Astrocyte (in vitro differentiated cells and primary cell): ENCODE data around the gene KRT79. TPM values are rescaled to one million over a fixed set of nuclear protein-coding genes. Genes with fewer than 3 reads are reported as not detected.
"Not testable (repeated sequence)": the region's sequence is repeated elsewhere in the genome, so short reads cannot be mapped to it uniquely, and the experiment has no call there.

ENCODE experiments used
- DNase-seq: peaks from one replicate; pipeline ENCODE4 v3.0.0-alpha.2; 2010; ENCODE audit warnings: low read depth
- FAIRE-seq: peaks from 2 replicates; lab custom pipeline; 2011; peaks lifted over from hg19 to GRCh38; lab: Jason Lieb, UNC
- H2AFZ ChIP-seq: 2 replicates; pipeline ENCODE4 v1.6.0; 2012; ENCODE audit warnings: low read depth, low read length, inconsistent platforms
- H3K27ac ChIP-seq: 2 replicates; pipeline ENCODE4 v1.5.1; 2011; ENCODE audit warnings: low read depth, low read length, inconsistent platforms
- H3K27me3 ChIP-seq: 2 replicates; pipeline ENCODE4 v1.6.0; 2011; ENCODE audit warnings: low read length, inconsistent platforms; ENCODE audit not compliant: insufficient read depth
- H3K36me3 ChIP-seq: 2 replicates; pipeline ENCODE4 v1.5.1; 2011; ENCODE audit warnings: low read length, inconsistent platforms; ENCODE audit not compliant: insufficient read depth
- H3K4me1 ChIP-seq: 2 replicates; pipeline ENCODE4 v1.5.1; 2011; ENCODE audit warnings: low read length, inconsistent platforms; ENCODE audit not compliant: insufficient read depth
- H3K4me2 ChIP-seq: 2 replicates; pipeline ENCODE4 v1.6.0; 2012; ENCODE audit warnings: low read length, inconsistent platforms
- H3K4me3 ChIP-seq: 2 replicates; pipeline ENCODE4 v1.5.1; 2011; ENCODE audit warnings: low read depth, mild to moderate bottlenecking, low read length, inconsistent platforms; ENCODE audit not compliant: insufficient read depth
- H3K79me2 ChIP-seq: 2 replicates; pipeline ENCODE4 v1.6.0; 2012; ENCODE audit warnings: mild to moderate bottlenecking, low read length, inconsistent platforms; ENCODE audit not compliant: insufficient read depth
- H3K9ac ChIP-seq: 2 replicates; pipeline ENCODE4 v1.6.0; 2012; ENCODE audit warnings: mild to moderate bottlenecking, low read length, inconsistent platforms
- H3K9me3 ChIP-seq: 2 replicates; pipeline ENCODE4 v1.5.1; 2012; ENCODE audit warnings: low read depth, mild to moderate bottlenecking, low read length, inconsistent platforms; ENCODE audit not compliant: insufficient read depth
- H4K20me1 ChIP-seq: 2 replicates; pipeline ENCODE4 v1.6.0; 2012; ENCODE audit warnings: low read length, inconsistent platforms; ENCODE audit not compliant: insufficient read depth
- H3K27ac Mint-ChIP-seq: one replicate; pipeline ENCODE4 v1.8.0; 2021; ENCODE audit warnings: mild to moderate bottlenecking, mixed read lengths; ENCODE audit not compliant: unreplicated experiment
- H3K27me3 Mint-ChIP-seq: one replicate; pipeline ENCODE4 v1.8.0; 2021; ENCODE audit warnings: low read depth, mixed read lengths; ENCODE audit not compliant: unreplicated experiment
- H3K36me3 Mint-ChIP-seq: one replicate; pipeline ENCODE4 v1.8.0; 2021; ENCODE audit warnings: low read depth, mixed read lengths; ENCODE audit not compliant: unreplicated experiment
- H3K4me1 Mint-ChIP-seq: one replicate; pipeline ENCODE4 v1.8.0; 2021; ENCODE audit warnings: low read depth, mixed read lengths; ENCODE audit not compliant: unreplicated experiment
- H3K4me3 Mint-ChIP-seq: one replicate; pipeline ENCODE4 v1.8.0; 2021; ENCODE audit warnings: mild to moderate bottlenecking, moderate library complexity, mixed read lengths; ENCODE audit not compliant: unreplicated experiment
- H3K9me3 Mint-ChIP-seq: one replicate; pipeline ENCODE4 v1.8.0; 2021; ENCODE audit warnings: mild to moderate bottlenecking, mixed read lengths; ENCODE audit not compliant: unreplicated experiment
- EZH2 ChIP-seq: IDR thresholded peaks from 2 replicates; pipeline ENCODE4 v1.6.1; 2012; ENCODE audit warnings: mild to moderate bottlenecking, low read length, inconsistent platforms; ENCODE audit not compliant: insufficient read depth
- total RNA-seq: library from RNA; stranded (reverse); gene quantifications from 2 replicates; pipeline ENCODE4 v1.2.1, GENCODE V29; 2021
- TF ChIP-seq, protein P1 (sequence below): IDR thresholded peaks from 2 replicates; pipeline ENCODE4 v1.5.1; 2011; ENCODE audit warnings: low read depth, mild to moderate bottlenecking, inconsistent platforms, low read length, moderate library complexity; ENCODE audit not compliant: insufficient read depth

Gene KRT79
- total RNA-seq, 1 donor from 2014 or later: 0.50 TPM

- no peak overlapping the region for H3K27ac ChIP-seq
- no peaks in the 10 kb centered on the region for H3K4me1 ChIP-seq
- H3K9me3 Mint-ChIP-seq: peaks cover 5% of the 10 kb centered on the region
- no peak overlapping the region for H2AFZ ChIP-seq
- no peaks in the 10 kb centered on the region for H3K27me3 ChIP-seq
- no peaks in the 10 kb centered on the region for H3K36me3 ChIP-seq
- H3K79me2 ChIP-seq: no peaks in the 10 kb centered on the region
- FAIRE-seq (no peak), DNase-seq (no peak)
- peaks cover 2% of the 10 kb centered on the region for H3K4me1 Mint-ChIP-seq
- H3K4me3 ChIP-seq: no peak overlapping the region
- H3K27ac Mint-ChIP-seq: no peak overlapping the region
- TF ChIP-seq, protein P1, sequence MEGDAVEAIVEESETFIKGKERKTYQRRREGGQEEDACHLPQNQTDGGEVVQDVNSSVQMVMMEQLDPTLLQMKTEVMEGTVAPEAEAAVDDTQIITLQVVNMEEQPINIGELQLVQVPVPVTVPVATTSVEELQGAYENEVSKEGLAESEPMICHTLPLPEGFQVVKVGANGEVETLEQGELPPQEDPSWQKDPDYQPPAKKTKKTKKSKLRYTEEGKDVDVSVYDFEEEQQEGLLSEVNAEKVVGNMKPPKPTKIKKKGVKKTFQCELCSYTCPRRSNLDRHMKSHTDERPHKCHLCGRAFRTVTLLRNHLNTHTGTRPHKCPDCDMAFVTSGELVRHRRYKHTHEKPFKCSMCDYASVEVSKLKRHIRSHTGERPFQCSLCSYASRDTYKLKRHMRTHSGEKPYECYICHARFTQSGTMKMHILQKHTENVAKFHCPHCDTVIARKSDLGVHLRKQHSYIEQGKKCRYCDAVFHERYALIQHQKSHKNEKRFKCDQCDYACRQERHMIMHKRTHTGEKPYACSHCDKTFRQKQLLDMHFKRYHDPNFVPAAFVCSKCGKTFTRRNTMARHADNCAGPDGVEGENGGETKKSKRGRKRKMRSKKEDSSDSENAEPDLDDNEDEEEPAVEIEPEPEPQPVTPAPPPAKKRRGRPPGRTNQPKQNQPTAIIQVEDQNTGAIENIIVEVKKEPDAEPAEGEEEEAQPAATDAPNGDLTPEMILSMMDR: no peak
- no peak for TF ChIP-seq EZH2
- no peaks in the 10 kb centered on the region for H4K20me1 ChIP-seq
- H3K27me3 Mint-ChIP-seq: peaks cover 31% of the 10 kb centered on the region
- no peak overlapping the region for H3K4me2 ChIP-seq
- H3K36me3 Mint-ChIP-seq: no peaks in the 10 kb centered on the region
- no peak overlapping the region for H3K9ac ChIP-seq
- no peak overlapping the region for H3K4me3 Mint-ChIP-seq
- H3K9me3 ChIP-seq: no peaks in the 10 kb centered on the region
Observed at GRCh38 chr12:52857500-52857899, 23.4 kb upstream of the KRT79 start.

- H3K27ac Mint-ChIP-seq: no peak overlapping the region
- Histone ChIP-seq H3K27ac (no peak overlapping the region), H3K9me3 (no peaks in the 10 kb centered on the region), H3K4me2 (no peak overlapping the region), H3K79me2 (no peaks in the 10 kb centered on the region), H4K20me1 (no peaks in the 10 kb centered on the region), H2AFZ (no peak overlapping the region), H3K4me1 (no peaks in the 10 kb centered on the region), H3K27me3 (no peaks in the 10 kb centered on the region), H3K9ac (no peak overlapping the region), H3K4me3 (no peak overlapping the region), H3K36me3 (no peaks in the 10 kb centered on the region)
- H3K4me3 Mint-ChIP-seq: no peak overlapping the region
- H3K9me3 Mint-ChIP-seq: peaks cover 7% of the 10 kb centered on the region
- FAIRE-seq (no peak), DNase-seq (no peak)
- H3K4me1 Mint-ChIP-seq: peaks cover 2% of the 10 kb centered on the region
- no peaks in the 10 kb centered on the region for H3K36me3 Mint-ChIP-seq
- TF ChIP-seq, protein P1: no peak
- no peak for TF ChIP-seq EZH2
- H3K27me3 Mint-ChIP-seq: peaks cover 37% of the 10 kb centered on the region
Observed at GRCh38 chr12:52856787-52857186, 22.7 kb upstream of the KRT79 start.

DNA sequence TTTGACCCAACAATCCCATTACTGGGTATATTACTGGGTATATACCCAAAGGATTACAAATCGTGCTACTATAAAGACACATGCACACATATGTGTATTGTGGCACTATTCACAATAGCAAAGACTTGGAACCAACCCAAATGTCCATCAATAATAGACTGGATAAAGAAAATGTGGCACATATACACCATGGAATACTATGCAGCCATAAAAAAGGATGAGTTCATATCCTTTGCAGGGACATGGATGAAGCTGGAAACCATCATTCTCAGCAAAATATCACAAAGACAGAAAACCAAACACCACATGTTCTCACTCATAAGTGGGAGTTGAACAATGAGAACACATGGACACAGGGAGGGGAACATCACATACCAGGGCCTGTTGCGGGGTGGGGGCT is 22.0 kb upstream of the KRT79 start:
- not testable (repeated sequence) for H3K27ac ChIP-seq, H3K27ac Mint-ChIP-seq, H3K9ac ChIP-seq, FAIRE-seq, H3K9me3 ChIP-seq, H3K36me3 Mint-ChIP-seq, H3K79me2 ChIP-seq, H3K4me3 ChIP-seq, H3K36me3 ChIP-seq, H4K20me1 ChIP-seq, H3K4me1 ChIP-seq, H3K4me1 Mint-ChIP-seq, DNase-seq, H2AFZ ChIP-seq, H3K4me2 ChIP-seq, H3K9me3 Mint-ChIP-seq, H3K4me3 Mint-ChIP-seq, H3K27me3 ChIP-seq
- H3K27me3 Mint-ChIP-seq: peaks cover 40% of the 10 kb centered on the region
